BJ (cell line): ENCODE data around the gene SV2B. TPM values are rescaled to one million over a fixed set of nuclear protein-coding genes. Genes with fewer than 3 reads are reported as not detected.

Experiments used
- CTCF ChIA-PET: fragments of 350-600 bp; formaldehyde crosslinking; extraction: SDS; loops from one replicate; lab custom pipeline; 2021; ENCODE audit warnings: antibody characterized with exemption, inconsistent platforms; lab: Yijun Ruan, JAX
- POLR2A ChIA-PET: fragments of 300-600 bp; sonication (Branson Sonifier 250); formaldehyde crosslinking; extraction: SDS; loops from one replicate; lab custom pipeline; 2021; ENCODE audit warnings: antibody characterized with exemption; lab: Charles Lee
- DNase-seq: peaks from one replicate; pipeline ENCODE4 v3.0.0-alpha.2; 2011; ENCODE audit warnings: low read depth
- H3K27me3 ChIP-seq: 2 replicates; pipeline ENCODE4 v1.6.0; 2011; ENCODE audit warnings: low read length; ENCODE audit not compliant: control insufficient read depth, insufficient read depth
- H3K36me3 ChIP-seq: 2 replicates; pipeline ENCODE4 v1.5.1; 2011; ENCODE audit warnings: low read length; ENCODE audit not compliant: control insufficient read depth, insufficient read depth
- H3K4me3 ChIP-seq: 2 replicates; pipeline ENCODE4 v1.5.1; 2011; ENCODE audit warnings: low read depth, mild to moderate bottlenecking, control low read depth, low read length
- CTCF ChIP-seq: IDR thresholded peaks from 2 replicates; pipeline ENCODE4 v1.5.1; 2011; ENCODE audit warnings: low read depth, mild to moderate bottlenecking, control low read depth, inconsistent platforms, low read length, moderate library complexity; ENCODE audit not compliant: insufficient read depth
- polyA plus RNA-seq: library from polyadenylated mRNA; depleted of rRNA; stranded (reverse); fragments of >200 nt; gene quantifications from 2 replicates; pipeline ENCODE4 v1.2.3, GENCODE V29; 2011

SV2B gene
- polyA plus RNA-seq, 1 experiment, result not detected

- no peak for TF ChIP-seq CTCF
- Histone ChIP-seq H3K4me3 (no peak overlapping the region), H3K36me3 (no peaks in the 10 kb centered on the region), H3K27me3 (no peaks in the 10 kb centered on the region)
- POLR2A ChIA-PET, result interaction anchor here (0.7 kb wide), 1 partner anchor 120 kb away, joined by 6 read pairs; no protein-coding TSS in a partner anchor
- CTCF ChIA-PET, result interaction anchor here (3.3 kb wide), 1 partner anchor 11 kb away, joined by 14 read pairs; no protein-coding TSS in a partner anchor
- no peak for DNase-seq
Measured at GRCh38 chr15:91283155-91283554, 183.1 kb downstream of the SV2B start.

- Histone ChIP-seq H3K36me3 (no peaks in the 10 kb centered on the region), H3K4me3 (no peak overlapping the region), H3K27me3 (no peaks in the 10 kb centered on the region)
- DNase-seq, result no peak
- POLR2A ChIA-PET, result no interaction called here
- TF ChIP-seq CTCF, result no peak
- CTCF ChIA-PET, result interaction anchor here (1.3 to 3.3 kb wide), 2 partner anchors 10 to 13 kb away, joined by 4 to 14 read pairs; no protein-coding TSS in a partner anchor
Measured at GRCh38 chr15:91284758-91285466, 184.9 kb downstream of the SV2B start.

GRCh38 chr15:91289324-91289723 is 189.3 kb downstream of the SV2B start:
- POLR2A ChIA-PET, result no interaction called here
- no peak for DNase-seq
- Histone ChIP-seq H3K4me3 (no peak overlapping the region), H3K27me3 (no peaks in the 10 kb centered on the region), H3K36me3 (no peaks in the 10 kb centered on the region)
- no peak for TF ChIP-seq CTCF
- CTCF ChIA-PET, result interaction anchor here (1.1 to 1.4 kb wide), 2 partner anchors 13 to 18 kb away, joined by 3 read pairs; no protein-coding TSS in a partner anchor

GRCh38 chr15:91290553-91290952 is 190.5 kb downstream of the SV2B start:
- TF ChIP-seq CTCF, result no peak
- no peak for DNase-seq
- H3K27me3 ChIP-seq, result no peaks in the 10 kb centered on the region
- no peak overlapping the region for H3K4me3 ChIP-seq
- H3K36me3 ChIP-seq, result no peaks in the 10 kb centered on the region
- POLR2A ChIA-PET, result no interaction called here
- CTCF ChIA-PET, result interaction anchor here (0.8 kb wide), 1 partner anchor 21 kb away, joined by 3 read pairs; no protein-coding TSS in a partner anchor

GRCh38 chr15:91291673-91292072 is 191.6 kb downstream of the SV2B start:
- DNase-seq, result no peak
- no peak overlapping the region for H3K4me3 ChIP-seq
- POLR2A ChIA-PET, result no interaction called here
- H3K27me3 ChIP-seq, result no peaks in the 10 kb centered on the region
- TF ChIP-seq CTCF, result no peak
- CTCF ChIA-PET, result interaction anchor here (0.7 kb wide), 1 partner anchor 330 kb away, joined by 3 read pairs; no protein-coding TSS in a partner anchor
- H3K36me3 ChIP-seq, result no peaks in the 10 kb centered on the region
